ENCODE measurements around the gene TAPT1.
"Not testable (repeated sequence)": the region's sequence is repeated elsewhere in the genome, so short reads cannot be mapped to it uniquely, and the experiment has no call there.

GRCh38 chr4:16144913-16145312 lies 81.4 kb downstream of the TAPT1 start:
- TF ChIP-seq SP1 (IDR thresholded peaks at IDR 0.05); TARDBP (IDR thresholded peaks at IDR 0.05); PKNOX1 (IDR thresholded peaks at IDR 0.05); NFRKB (IDR thresholded peaks at IDR 0.05); FOXK2 (IDR thresholded peaks at IDR 0.05); SUZ12 (IDR thresholded peaks at IDR 0.05); LEF1 (IDR thresholded peaks at IDR 0.05; ENCODE audit: borderline replicate concordance); ELF4 (IDR thresholded peaks at IDR 0.05); ZNF384 (IDR thresholded peaks at IDR 0.05); FOXM1 (IDR thresholded peaks at IDR 0.05; ENCODE audit: borderline replicate concordance): not testable (repeated sequence)

Measured in HEK293T (cell line).